ENCODE data around the gene SDC1. TPM values are rescaled to one million over a fixed set of nuclear protein-coding genes. Genes with fewer than 3 reads are reported as not detected.

Gene SDC1
- total and polyA plus RNA-seq, 2 donors from 2014 or later = 206 to 266 TPM

DNA sequence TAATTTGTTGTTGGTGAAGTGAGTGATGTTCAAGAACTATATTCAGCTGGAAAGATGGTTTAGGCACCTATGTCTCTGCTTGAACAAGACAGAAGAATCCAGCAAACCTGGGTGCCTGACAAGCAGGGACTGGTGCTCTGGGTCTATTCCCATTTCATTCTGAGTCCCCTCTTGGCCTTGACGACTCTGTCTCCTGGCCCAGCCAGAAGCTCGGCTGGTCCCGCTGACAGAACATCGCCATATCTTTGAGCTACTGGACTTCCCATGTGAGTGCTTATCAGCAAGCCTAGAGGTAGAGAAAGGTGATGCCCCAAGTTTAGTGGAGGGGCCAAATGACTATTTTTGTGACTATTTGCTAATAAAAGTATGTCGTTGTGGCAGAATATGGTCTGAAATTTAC lies 48.2 kb downstream of the SDC1 start:
- intact Hi-C loops (cut with DNase I) = no loop called here
- TF ChIP-seq, protein P1, sequence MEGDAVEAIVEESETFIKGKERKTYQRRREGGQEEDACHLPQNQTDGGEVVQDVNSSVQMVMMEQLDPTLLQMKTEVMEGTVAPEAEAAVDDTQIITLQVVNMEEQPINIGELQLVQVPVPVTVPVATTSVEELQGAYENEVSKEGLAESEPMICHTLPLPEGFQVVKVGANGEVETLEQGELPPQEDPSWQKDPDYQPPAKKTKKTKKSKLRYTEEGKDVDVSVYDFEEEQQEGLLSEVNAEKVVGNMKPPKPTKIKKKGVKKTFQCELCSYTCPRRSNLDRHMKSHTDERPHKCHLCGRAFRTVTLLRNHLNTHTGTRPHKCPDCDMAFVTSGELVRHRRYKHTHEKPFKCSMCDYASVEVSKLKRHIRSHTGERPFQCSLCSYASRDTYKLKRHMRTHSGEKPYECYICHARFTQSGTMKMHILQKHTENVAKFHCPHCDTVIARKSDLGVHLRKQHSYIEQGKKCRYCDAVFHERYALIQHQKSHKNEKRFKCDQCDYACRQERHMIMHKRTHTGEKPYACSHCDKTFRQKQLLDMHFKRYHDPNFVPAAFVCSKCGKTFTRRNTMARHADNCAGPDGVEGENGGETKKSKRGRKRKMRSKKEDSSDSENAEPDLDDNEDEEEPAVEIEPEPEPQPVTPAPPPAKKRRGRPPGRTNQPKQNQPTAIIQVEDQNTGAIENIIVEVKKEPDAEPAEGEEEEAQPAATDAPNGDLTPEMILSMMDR (IDR thresholded peaks at IDR 0.05; ENCODE audit: borderline replicate concordance, extremely low read depth, insufficient read depth) = no peak
- Histone ChIP-seq H3K36me3 (ENCODE audit: control insufficient read depth in 2 of 3, insufficient read depth in 3 of 3, low read length in 3 of 3) (no peaks in the 10 kb centered on the region), H3K4me3 (ENCODE audit: low read length in 3 of 3) (no peak overlapping the region), H3K27me3 (ENCODE audit: control insufficient read depth, insufficient read depth, low read length) (no peaks in the 10 kb centered on the region), H3K4me1 (ENCODE audit: control insufficient read depth in 2 of 3, insufficient read depth in 2 of 3, low read depth in 1 of 3, low read length in 3 of 3) (peaks cover 0 to 26% (median 13%) of the 10 kb centered on the region in 3 donors), H3K9me3 (ENCODE audit: control insufficient read depth in 2 of 3, insufficient read depth in 1 of 3, low read length in 3 of 3) (no peaks in the 10 kb centered on the region), H3K27ac (ENCODE audit: low read depth in 2 of 2, low read length in 2 of 2) (no peak overlapping the region), H3K9ac (ENCODE audit: low read length in 3 of 3) (no peak overlapping the region)
- FAIRE-seq (no peak), DNase-seq (no peak)

DNA sequence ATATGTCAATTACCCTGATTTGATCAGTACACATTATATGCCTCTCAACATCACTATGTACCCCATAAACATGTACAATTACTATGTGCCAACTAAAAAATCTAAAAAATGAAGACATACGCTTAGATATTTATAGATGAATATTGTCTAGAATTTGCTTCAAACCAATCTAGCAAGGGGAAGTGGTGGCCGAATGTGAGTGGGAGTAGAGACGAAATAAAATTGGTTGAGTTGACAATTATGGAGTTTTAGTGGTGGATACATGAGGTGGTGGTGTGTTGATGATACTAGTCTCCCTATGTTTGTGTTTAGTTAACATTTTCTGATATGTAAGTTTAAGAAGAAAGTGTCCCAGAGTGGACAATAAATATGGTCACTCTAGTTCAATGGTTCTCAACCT lies 49.0 kb downstream of the SDC1 start:
- Histone ChIP-seq H3K4me3 (ENCODE audit: low read length in 3 of 3) (no peak overlapping the region), H3K9ac (ENCODE audit: low read length in 3 of 3) (no peak overlapping the region), H3K27ac (ENCODE audit: low read depth in 2 of 2, low read length in 2 of 2) (no peak overlapping the region), H3K4me1 (ENCODE audit: control insufficient read depth in 2 of 3, insufficient read depth in 2 of 3, low read depth in 1 of 3, low read length in 3 of 3) (peaks cover 0 to 28% (median 20%) of the 10 kb centered on the region in 3 donors), H3K9me3 (ENCODE audit: control insufficient read depth in 2 of 3, insufficient read depth in 1 of 3, low read length in 3 of 3) (no peaks in the 10 kb centered on the region), H3K36me3 (ENCODE audit: control insufficient read depth in 2 of 3, insufficient read depth in 3 of 3, low read length in 3 of 3) (no peaks in the 10 kb centered on the region), H3K27me3 (ENCODE audit: control insufficient read depth, insufficient read depth, low read length) (no peaks in the 10 kb centered on the region)
- intact Hi-C loops (cut with DNase I) = no loop called here
- TF ChIP-seq, protein P1 (IDR thresholded peaks at IDR 0.05; ENCODE audit: borderline replicate concordance, extremely low read depth, insufficient read depth) = no peak
- DNase-seq (no peak), FAIRE-seq (no peak)

DNA sequence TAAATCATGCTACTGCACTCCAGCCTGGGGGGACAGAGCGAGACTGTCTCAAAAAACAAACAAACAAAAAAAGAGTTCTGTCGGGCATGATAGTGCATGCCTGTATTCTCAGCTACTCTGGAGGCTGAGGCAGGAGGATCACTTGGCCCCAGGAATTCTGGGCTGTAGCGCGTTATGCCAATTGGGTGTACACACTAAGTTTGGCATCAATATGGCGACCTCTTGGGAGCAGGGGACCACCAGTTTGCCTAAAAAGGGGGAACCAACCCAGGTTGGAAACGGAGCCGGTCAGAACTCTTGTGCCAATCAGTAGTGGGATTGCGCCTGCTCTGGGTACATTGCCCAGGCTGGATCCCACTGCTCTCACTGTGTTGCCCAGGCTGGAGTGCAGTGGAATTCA lies 49.7 kb downstream of the SDC1 start:
- peaks cover 0 to 29% (median 25%) of the 10 kb centered on the region in 3 donors for H3K4me1 ChIP-seq (ENCODE audit: control insufficient read depth in 2 of 3, insufficient read depth in 2 of 3, low read depth in 1 of 3, low read length in 3 of 3)
- DNase-seq (no peak), FAIRE-seq (no peak)
- no peaks in the 10 kb centered on the region for H3K27me3 ChIP-seq (ENCODE audit: control insufficient read depth, insufficient read depth, low read length)
- no peak overlapping the region for H3K9ac ChIP-seq (ENCODE audit: low read length in 3 of 3)
- TF ChIP-seq, protein P1 (IDR thresholded peaks at IDR 0.05; ENCODE audit: borderline replicate concordance, extremely low read depth, insufficient read depth) = no peak
- H3K4me3 ChIP-seq (ENCODE audit: low read length in 3 of 3) = no peak overlapping the region
- H3K27ac ChIP-seq (ENCODE audit: low read depth in 2 of 2, low read length in 2 of 2) = no peak overlapping the region
- H3K36me3 ChIP-seq (ENCODE audit: control insufficient read depth in 2 of 3, insufficient read depth in 3 of 3, low read length in 3 of 3) = no peaks in the 10 kb centered on the region
- H3K9me3 ChIP-seq (ENCODE audit: control insufficient read depth in 2 of 3, insufficient read depth in 1 of 3, low read length in 3 of 3) = no peaks in the 10 kb centered on the region
- intact Hi-C loops (cut with DNase I) = no loop called here

DNA sequence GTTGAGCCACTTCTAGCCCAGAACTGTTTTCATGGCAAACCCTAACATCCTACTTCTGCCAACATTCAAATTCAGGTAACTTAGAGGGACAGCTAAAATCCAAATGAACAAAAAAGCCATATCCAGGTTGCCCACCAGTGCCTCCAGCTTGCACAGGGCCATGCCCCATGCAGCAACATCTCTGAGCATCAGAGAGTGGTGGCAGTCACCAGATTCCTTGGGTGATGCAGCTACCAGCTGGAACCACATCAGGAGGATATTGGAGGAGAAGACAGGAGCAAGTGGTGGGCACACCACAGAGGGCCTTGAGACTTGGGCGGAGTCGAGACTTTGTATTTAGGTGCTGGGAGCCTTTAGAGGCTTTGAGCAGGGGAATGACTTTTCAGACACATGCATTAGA lies 50.5 kb downstream of the SDC1 start:
- DNase-seq (no peak), FAIRE-seq (no peak)
- H3K36me3 ChIP-seq (ENCODE audit: control insufficient read depth in 2 of 3, insufficient read depth in 3 of 3, low read length in 3 of 3) = no peaks in the 10 kb centered on the region
- no peak overlapping the region for H3K27ac ChIP-seq (ENCODE audit: low read depth in 2 of 2, low read length in 2 of 2)
- peaks cover 0 to 27% (median 25%) of the 10 kb centered on the region in 3 donors for H3K4me1 ChIP-seq (ENCODE audit: control insufficient read depth in 2 of 3, insufficient read depth in 2 of 3, low read depth in 1 of 3, low read length in 3 of 3)
- no peaks in the 10 kb centered on the region for H3K27me3 ChIP-seq (ENCODE audit: control insufficient read depth, insufficient read depth, low read length)
- H3K4me3 ChIP-seq (ENCODE audit: low read length in 3 of 3) = no peak overlapping the region
- H3K9ac ChIP-seq (ENCODE audit: low read length in 3 of 3) = no peak overlapping the region
- intact Hi-C loops (cut with DNase I) = no loop called here
- no peaks in the 10 kb centered on the region for H3K9me3 ChIP-seq (ENCODE audit: control insufficient read depth in 2 of 3, insufficient read depth in 1 of 3, low read length in 3 of 3)
- TF ChIP-seq, protein P1 (IDR thresholded peaks at IDR 0.05; ENCODE audit: borderline replicate concordance, extremely low read depth, insufficient read depth) = no peak

Measured in kidney (tissue), 14 donors.